ENCODE data around the gene MON2.

- TF ChIP-seq CTCF (IDR thresholded peaks at IDR 0.05): no peak
- TF ChIP-seq POLR2A (IDR thresholded peaks at IDR 0.05): no peak
Observed at GRCh38 chr12:62578726-62579125, 112.1 kb downstream of the MON2 start.

Measured in Peyer's patch (tissue), 4 donors.